ELF-1 (cell line): ENCODE measurements around the gene RALA.

Source experiments
- DNase-seq: peaks from one replicate; pipeline ENCODE4 v3.0.0-alpha.2; 2016; ENCODE audit warnings: low read depth, low spot score

RALA gene

GRCh38 chr7:39613577-39613976 lies 9.8 kb upstream of the RALA start:
- no peak for DNase-seq

DNA sequence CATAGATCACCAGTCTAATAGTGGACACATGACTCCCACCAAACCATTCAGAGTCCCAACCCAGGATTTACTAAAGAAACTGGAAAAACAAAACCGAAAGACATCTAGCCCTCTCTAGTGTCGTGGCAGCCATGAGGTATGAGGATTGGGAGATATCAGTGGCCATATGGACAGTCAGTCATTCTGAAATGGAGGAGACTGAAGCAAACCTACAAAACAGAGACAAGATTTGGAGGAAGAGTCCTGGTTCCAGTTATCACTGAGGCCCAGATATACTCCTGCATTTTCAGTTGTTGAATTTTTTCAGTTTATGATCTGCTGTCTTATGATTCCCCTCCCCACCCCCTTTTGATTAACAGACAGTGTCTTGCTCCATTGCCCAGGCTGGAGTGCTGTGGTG lies 9.1 kb upstream of the RALA start:
- DNase-seq = no peak

- no peak for DNase-seq
Measured at GRCh38 chr7:39615350-39615975, 7.9 kb upstream of the RALA start.

DNA sequence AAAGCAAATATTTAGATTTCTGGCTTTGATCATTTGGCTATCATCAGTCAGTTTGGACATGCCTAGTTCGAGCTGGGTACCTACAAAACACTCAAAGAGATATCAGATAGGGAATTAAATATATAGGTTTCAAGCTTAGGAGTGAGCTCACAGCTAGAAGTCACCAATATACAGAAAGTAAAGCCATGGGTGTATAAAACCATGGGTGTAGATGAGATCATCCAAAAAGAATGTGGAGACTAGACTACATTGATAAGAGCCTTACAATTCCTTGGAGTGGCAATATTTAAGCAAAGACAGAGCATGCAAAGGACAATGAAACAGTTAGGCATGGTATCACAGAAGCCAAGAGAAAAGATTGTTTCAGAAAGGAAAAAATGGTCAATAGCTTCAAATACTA lies 7.2 kb upstream of the RALA start:
- no peak for DNase-seq

- DNase-seq = no peak
Measured at GRCh38 chr7:39617005-39617404, 6.4 kb upstream of the RALA start.

- DNase-seq = no peak
Measured at GRCh38 chr7:39618868-39619267, 4.5 kb upstream of the RALA start.

GRCh38 chr7:39620486-39620885 lies 2.9 kb upstream of the RALA start:
- no peak for DNase-seq

DNA sequence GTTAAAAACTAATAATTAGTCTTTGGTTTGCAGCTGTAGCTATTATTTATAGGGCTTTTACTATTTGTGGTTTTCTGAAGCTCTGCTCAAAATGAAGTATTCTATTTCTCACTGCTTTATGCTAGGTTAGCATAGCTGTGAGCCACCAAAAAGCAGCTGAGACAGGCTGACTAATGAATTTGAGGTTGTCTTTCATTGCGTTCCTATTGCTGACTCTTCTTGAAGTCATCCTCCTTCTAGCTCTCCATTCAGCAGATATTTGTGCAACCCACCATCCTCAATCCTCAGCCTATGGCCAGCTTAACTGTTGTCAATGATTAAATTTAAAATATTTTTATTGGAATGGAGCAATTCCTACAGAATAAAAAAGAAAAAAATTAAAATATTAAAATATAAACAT lies 2.1 kb upstream of the RALA start:
- DNase-seq = no peak

- DNase-seq = no peak
Measured at GRCh38 chr7:39621784-39622411, 1.5 kb upstream of the RALA start.

GRCh38 chr7:39622609-39623008 lies 763 bp upstream of the RALA start:
- DNase-seq = no peak

- peak; percentile 34 for DNase-seq
Measured at GRCh38 chr7:39623732-39624441, 515 bp downstream of the RALA start.

- DNase-seq = peak; percentile 25
Measured at GRCh38 chr7:39624442-39624807, 1.1 kb downstream of the RALA start.

DNA sequence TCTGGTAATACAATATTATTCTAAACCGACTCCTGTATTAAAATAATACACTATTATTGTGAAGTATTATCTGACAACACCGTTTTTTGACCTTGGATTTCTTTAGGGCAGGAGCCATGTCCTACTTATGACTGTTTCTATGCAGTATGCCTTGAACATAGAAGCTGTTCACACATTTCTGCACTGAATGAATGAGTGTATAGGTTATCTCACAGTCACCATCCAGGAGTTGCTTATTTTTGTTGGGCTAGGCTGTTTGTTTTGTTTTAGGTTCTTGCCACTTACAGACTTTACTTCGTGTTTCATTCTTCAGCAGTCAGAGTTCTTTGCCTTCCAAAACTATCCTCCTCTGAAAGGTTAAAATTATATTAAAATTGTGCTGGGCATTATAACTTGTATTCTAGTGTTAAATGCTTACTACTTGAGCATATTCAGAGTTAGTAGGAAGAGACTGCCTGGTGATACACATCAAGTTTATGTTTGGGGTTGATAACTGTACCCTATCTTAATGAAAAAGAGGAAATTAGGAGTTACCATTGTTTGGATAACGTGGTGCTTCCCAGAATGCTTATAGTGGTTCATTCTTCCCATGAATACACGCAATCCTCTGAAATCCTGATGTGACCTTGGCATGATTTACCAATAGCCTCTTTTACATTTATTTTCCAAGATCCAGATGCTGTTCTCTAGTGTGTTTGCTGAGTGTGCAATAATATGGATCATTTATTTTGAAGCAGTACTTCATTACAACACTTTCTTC lies 1.7 kb downstream of the RALA start:
- DNase-seq = no peak

GRCh38 chr7:39631736-39632308 lies 8.4 kb downstream of the RALA start:
- no peak for DNase-seq

- no peak for DNase-seq
Measured at GRCh38 chr7:39633563-39634477, 10.4 kb downstream of the RALA start.

GRCh38 chr7:39634478-39634805 lies 11.1 kb downstream of the RALA start:
- DNase-seq = no peak

GRCh38 chr7:39637400-39637799 lies 14.0 kb downstream of the RALA start:
- DNase-seq = no peak

GRCh38 chr7:39637963-39638485 lies 14.7 kb downstream of the RALA start:
- no peak for DNase-seq

DNA sequence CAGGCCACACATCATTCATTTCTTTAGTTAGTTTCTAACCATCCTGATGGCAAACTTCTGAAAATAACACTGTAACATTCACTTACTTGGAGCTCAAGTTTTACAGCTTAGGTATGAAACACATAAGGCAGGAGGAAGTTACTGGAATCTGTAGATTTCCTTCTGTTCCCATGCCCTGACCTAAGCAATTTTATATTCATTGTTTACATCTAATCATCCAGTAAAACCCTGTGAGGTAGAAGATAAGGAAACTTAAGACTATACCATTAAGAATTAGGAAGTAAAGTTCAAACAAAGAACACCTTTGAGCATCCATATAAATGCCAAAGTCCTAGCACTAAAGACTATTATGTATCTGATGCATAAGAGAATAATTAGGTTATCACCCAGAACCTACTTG lies 19.5 kb downstream of the RALA start:
- DNase-seq = no peak

DNA sequence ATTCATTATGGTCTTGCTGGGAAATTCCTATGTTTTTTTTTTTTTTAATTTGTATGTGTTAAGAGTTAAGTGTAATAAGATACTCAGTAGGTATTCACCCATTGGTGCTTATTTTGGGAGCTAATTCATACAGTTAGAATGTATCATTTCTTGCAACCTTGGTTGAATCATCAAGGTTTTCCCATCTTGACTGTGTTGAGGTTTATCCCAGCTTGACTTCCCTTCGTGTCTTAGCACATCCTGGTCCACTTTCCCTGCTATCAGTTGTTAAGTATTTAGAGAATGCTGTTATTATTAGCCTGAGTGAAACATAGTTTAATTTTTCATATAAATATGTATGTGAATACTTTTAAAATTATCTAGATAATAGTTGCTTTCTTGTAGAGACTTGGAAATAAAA lies 20.8 kb downstream of the RALA start:
- DNase-seq = no peak
